ELR (cell line): ENCODE measurements around the gene F11R.
"Not testable (repeated sequence)": the region's sequence is repeated elsewhere in the genome, so short reads cannot be mapped to it uniquely, and the experiment has no call there.

Source experiments
- DNase-seq: peaks from one replicate; pipeline ENCODE4 v3.0.0-alpha.2; 2015; ENCODE audit warnings: low read depth

F11R gene

DNA sequence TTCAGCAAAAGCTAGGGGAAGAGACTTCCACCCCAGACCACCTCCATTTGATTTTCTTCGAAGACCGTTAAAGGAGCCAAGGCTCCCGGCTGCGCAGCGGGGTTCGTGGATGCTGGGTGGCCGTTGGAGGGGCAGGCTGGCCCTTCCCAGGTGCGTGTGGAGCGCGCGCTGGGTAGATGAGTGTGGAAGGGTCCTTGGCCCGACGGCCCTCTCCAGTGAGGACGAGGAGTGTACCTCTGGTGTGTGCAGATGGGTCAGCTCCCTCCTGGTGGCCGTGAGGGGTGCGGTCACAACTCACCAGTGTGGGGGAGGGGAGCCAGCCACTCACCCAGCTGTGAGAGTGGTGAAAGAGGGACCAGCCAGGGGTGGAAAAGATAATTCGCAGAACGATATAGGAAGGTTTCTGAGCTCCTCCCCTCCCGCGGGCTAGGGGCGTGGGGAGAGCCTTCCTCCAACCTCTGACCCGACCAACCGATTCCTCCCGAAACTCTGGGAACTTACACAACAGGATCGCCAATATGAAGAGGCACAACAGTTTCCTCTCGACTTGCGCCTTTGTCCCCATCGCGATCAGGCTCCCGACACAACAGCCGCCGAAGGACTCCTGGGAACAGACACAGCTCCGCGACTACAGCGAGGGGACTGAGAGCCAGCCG is at the start of gene F11R:
TSS of gene F11R (minus strand) at position 644 of the 656 bp plus-strand sequence. CDS start at position 565, 79 bp downstream.
- DNase-seq: peak; percentile 42

DNA sequence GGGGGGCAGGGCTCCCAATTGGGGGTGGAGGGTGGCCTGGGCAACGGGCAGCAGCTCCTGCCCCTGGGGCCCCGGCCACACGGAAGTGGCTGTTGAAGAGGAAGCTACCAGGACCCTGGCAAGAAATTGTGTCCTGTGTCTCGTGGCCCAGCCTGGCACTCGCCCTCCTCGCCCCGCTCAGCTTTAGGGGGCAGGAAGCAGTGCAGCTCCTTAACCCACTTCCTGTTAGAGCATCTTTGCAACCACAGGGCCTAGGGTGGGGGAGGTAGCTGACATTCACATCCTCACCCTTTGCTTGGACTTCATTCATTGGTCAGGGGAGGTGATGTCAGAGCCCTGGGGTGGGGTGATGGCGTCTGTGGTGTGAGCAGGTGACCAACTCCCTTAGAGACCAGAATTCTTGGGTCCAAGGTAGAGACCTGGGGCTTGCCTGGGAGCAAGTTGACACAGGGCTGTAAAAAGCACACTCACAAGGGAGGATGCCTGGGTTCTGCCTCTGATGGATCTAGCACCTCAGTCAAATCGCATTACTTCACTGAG is 48.8 kb upstream of the F11R start, which contains the start of gene ARHGAP30:
TSS of gene ARHGAP30 (minus strand) at position 161 of the 540 bp plus-strand sequence. CDS start 267 bp downstream, outside the sequence.
- no peak for DNase-seq

GRCh38 chr1:161069241-161069640 is 48.3 kb upstream of the F11R start:
- no peak for DNase-seq

- DNase-seq: no peak
Observed at GRCh38 chr1:161068306-161069234, 47.6 kb upstream of the F11R start.

- DNase-seq: no peak
Observed at GRCh38 chr1:161066694-161067093, 45.7 kb upstream of the F11R start.

GRCh38 chr1:161065681-161066080 is 44.7 kb upstream of the F11R start:
- DNase-seq: not testable (repeated sequence)

GRCh38 chr1:161063936-161064335 is 43.0 kb upstream of the F11R start:
- not testable (repeated sequence) for DNase-seq

DNA sequence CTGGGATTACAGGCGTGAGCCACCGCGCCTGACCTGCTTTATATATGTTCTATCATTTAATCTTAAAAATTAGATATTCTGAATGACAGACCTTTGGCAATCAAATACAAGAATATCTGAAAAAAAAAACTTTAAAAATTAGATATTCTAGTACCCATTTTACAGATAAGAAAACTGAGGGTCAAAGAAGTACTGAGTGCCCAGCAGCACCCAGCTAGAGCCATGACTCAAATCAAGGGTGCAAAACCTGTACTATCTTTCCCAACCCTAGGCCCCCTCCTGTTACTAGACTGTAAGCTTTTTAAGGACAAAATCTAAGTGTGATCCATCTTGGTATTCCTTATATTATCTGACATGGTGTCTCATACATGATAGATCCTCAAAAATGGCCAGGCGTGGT is 40.5 kb upstream of the F11R start:
- DNase-seq: no peak

DNA sequence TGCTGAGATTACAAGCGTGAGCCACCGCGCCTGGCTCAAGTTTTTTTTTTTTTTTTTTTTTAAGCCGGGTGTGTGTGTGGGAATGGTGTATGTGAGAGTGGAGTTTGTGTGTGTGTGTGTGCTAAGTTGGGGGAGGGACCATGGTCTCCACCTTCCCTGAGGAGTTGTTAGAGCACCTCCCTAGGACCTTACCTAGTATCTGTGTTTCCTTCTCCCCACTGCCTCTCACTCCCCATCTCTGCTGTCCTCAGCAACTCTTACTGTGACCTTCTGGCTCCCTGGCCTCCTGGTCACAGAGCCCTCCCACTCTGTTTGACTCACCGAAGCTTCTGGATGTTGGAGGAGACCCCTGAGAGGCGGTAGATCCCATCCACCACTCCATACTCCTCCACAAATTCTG is 38.3 kb upstream of the F11R start:
- no peak for DNase-seq

DNA sequence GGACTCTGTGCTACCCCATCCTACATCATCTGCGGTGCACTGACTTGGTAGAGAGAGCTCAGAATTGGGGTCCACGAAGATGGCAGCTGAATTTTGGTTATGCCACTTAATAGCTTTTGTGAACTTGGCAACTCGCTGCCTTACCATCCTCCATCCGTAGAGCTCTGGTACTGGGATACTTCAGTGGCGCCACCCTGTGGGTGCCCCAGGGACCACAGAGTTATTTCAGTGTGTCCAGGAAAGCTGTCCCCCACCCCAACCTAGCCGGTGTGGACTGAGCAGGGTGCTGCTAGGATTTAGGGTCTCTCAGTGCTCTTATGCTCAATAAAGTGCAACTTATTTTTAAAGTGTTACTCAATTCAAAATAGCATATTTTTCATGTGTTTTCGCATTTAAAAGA is 33.9 kb upstream of the F11R start:
- DNase-seq: no peak

DNA sequence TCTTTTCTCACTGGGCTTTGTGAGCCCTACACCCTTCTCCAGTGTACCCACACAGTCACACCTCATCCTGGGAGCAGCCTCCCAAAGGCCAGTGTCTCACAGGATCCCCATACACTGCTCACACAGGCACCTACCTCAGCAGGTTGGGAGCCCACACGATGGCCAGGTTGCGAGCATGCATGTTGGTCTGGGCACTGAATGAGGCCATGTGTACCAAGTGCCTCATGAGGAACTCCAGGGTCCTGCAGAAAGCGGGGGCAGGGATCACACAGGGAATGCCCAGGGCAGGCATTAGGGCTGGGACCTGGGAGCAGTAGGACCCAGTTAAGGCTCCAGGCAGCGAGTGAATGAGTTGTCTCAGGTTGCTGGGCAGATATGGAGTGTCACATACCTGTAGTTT is 33.3 kb upstream of the F11R start:
- no peak for DNase-seq

DNA sequence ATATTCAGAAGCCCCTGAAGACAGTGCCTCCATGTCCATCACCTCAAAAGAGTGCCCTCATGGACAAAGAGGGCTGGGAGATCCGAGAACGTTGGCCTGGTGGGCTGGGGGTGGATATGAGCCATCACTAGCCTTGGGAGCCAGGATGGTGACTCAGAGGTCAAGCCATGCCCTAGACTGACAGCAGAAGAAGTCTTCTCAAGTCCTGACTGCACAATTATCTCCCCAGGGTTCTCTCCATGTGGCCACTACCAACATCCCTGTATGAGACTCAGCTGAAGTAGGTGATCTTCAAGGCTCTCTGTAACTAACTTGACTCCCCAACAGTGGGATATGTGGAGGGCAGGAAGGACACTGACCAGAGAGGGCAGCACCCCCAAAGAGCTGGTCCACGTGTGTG is 31.9 kb upstream of the F11R start:
- DNase-seq: peak; percentile 50

DNA sequence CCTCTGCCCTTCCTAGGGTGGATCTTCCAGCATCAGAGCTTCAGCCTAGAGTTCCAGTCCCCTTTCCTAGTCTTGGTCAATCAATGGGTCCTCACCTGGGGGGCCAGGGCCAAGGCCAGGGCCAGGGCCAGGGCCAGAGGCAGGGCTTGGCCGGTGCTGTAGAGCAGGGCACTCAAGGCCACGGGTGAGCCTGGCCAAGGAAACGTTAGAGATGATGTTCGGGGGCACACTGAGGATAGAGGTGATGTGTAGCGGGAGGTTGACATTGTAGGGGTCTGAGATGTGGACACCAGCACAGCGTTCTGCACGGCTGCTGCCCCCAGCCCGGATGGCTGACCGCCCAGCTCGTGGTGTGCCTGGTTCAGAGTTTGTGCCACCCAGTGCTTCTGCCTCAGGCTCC is 30.3 kb upstream of the F11R start:
- no peak for DNase-seq

GRCh38 chr1:161048949-161049722 is 28.2 kb upstream of the F11R start:
- DNase-seq: no peak

GRCh38 chr1:161047436-161048420 is 26.8 kb upstream of the F11R start:
- DNase-seq: no peak

GRCh38 chr1:161046605-161047228 is 25.8 kb upstream of the F11R start:
- DNase-seq: no peak

DNA sequence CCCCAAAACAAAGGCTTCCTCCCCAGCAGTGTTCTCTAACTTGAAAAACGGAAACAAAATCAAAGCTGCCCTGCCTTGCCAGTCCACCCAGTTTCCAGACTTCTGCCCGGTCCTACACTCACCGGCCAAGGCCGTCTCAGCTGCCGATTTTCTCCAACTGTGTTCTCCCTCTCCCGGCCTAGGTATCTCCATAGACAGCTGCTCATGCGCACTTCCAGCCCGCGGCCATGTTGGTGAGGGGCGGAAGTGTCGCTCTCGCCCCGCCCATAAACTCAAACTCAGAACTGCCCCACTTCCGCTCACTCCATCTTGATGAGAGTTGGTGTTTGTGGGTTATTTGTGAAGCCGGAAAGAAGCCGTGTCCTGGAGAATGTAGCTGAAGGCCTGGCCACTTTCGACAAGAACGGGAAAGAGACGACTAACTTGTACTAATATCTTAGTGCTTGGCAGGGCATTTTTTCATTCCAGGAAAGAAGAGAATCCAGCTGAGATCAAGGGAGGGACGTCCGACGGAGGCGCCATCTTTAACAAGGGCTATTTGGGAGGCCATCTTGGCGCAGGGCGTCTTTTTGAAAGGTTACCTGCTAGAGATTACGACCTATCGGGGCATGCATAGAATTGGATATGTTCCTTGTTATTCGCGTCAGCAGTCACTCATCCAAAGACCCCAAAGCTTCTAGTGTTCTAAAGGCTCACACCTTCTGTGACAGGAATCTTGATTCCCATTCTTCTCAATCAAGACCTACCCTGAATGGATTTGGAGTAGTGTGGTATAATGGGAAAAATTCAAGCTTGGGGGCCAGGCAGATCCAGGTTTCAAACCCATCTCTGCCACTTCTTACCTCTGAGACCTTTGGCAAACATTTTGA is 25.0 kb upstream of the F11R start, which contains the start of gene USF1:
TSS of gene USF1 (minus strand) at position 242 of the 869 bp plus-strand sequence. CDS start 2,702 bp downstream, outside the sequence.
- peak; percentile 97 for DNase-seq

GRCh38 chr1:161044908-161045735 is 24.2 kb upstream of the F11R start:
- DNase-seq: peak; percentile 77
